Fibroblast of pulmonary artery (primary cell): ENCODE results near the gene RPS6KA5.

Experiments
- DNase-seq: peaks from one replicate; pipeline ENCODE4 v3.0.0-alpha.2; 2010; ENCODE audit warnings: low read depth
- H3K4me3 ChIP-seq: replicated peaks from 2 replicates; pipeline ENCODE4 v1.5.1; 2011; ENCODE audit warnings: low read depth, mild to moderate bottlenecking, control low read depth, low read length, moderate library complexity
- TF ChIP-seq, protein P1 (sequence below): IDR thresholded peaks from 2 replicates; pipeline ENCODE4 v1.5.1; 2011; ENCODE audit warnings: mild to moderate bottlenecking, control low read depth, low read length, inconsistent platforms; ENCODE audit errors: missing control alignments

RPS6KA5 gene

DNA sequence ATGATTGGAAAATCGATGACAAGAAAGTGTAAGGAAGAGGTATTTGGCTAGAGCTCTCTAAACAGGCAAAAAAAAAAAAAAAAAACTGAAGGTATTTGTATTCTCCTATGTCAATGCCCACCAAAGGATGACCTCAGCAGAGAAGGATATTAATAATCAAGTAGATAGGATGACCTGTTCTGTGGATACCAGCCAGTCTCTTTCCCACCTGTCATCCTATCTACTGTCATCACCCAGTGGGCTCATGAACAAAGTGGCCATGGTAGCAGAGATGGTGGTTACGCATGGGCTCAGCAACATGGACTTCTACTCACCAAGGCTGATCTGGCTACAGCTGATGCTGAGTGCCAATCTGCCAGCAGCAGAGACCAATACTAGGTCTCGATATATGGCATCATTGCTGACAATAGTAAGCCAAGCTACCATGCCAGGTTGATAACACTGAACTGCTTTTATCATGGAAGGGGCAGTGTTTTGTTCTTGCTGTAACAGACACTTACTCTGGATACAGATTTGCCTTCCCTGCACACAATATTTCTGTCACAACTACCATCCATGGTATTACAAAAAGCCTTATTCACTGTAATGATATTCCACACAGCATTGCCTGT, 43.5 kb downstream of the RPS6KA5 start:
- DNase-seq, result no peak
- no peak overlapping the region for H3K4me3 ChIP-seq
- TF ChIP-seq, protein P1, sequence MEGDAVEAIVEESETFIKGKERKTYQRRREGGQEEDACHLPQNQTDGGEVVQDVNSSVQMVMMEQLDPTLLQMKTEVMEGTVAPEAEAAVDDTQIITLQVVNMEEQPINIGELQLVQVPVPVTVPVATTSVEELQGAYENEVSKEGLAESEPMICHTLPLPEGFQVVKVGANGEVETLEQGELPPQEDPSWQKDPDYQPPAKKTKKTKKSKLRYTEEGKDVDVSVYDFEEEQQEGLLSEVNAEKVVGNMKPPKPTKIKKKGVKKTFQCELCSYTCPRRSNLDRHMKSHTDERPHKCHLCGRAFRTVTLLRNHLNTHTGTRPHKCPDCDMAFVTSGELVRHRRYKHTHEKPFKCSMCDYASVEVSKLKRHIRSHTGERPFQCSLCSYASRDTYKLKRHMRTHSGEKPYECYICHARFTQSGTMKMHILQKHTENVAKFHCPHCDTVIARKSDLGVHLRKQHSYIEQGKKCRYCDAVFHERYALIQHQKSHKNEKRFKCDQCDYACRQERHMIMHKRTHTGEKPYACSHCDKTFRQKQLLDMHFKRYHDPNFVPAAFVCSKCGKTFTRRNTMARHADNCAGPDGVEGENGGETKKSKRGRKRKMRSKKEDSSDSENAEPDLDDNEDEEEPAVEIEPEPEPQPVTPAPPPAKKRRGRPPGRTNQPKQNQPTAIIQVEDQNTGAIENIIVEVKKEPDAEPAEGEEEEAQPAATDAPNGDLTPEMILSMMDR, result no peak

- no peak overlapping the region for H3K4me3 ChIP-seq
- TF ChIP-seq, protein P1, result no peak
- no peak for DNase-seq
Observed at GRCh38 chr14:91015435-91015834, 45.0 kb downstream of the RPS6KA5 start.

- no peak overlapping the region for H3K4me3 ChIP-seq
- DNase-seq, result no peak
- TF ChIP-seq, protein P1, result no peak
Observed at GRCh38 chr14:91012045-91012444, 48.4 kb downstream of the RPS6KA5 start.

DNA sequence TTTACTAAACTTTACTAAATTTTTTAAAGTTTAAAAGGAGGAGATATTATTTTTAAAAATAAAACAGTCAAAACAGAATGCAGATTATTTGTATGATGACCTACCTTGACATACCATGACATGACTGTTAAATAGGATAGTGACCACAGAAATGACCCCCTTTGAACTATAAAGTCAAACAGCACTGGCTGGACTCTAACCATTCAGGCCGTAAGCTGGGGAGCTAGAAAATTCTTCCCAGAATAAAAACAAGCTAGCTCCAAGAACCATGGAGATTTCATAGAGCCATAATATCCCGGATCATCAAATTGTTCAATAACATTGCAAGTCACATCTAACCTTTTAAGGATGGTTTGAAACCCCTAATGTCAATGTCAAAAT, 50.3 kb downstream of the RPS6KA5 start:
- DNase-seq, result no peak
- no peak overlapping the region for H3K4me3 ChIP-seq
- TF ChIP-seq, protein P1, result no peak

DNA sequence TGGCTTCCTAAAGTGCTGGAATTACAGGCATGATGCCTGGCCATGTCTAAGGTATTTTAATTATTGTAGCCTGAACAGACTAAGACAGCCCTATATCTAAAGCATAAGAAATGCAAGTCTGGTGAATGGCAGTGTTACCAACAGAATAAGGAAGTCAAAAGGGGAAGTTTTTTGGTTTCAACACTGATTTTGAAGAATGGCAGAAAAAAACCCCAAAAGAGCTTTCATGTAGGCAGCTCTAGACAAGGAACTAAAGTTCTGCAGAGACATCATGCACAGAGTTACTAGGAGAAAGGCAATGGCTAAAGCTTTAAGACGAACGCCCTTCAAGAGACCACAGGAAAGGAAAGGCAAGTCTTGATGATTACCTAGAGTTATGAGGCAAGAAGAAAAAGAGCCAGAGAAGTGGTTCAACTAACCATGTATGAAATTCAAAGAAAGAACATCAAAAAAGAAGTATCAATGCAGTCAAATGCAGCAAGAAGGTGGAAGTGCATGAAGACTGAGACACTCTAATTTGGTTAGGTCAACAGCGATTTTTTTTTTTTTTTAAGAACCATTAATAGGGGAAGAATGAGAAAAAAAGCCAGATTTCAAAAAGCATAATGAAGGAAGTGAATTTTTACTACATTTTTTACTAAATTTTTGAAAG, 50.8 kb downstream of the RPS6KA5 start:
- H3K4me3 ChIP-seq, result no peak overlapping the region
- DNase-seq, result no peak
- TF ChIP-seq, protein P1, result no peak

GRCh38 chr14:91008759-91009409, 51.6 kb downstream of the RPS6KA5 start:
- no peak for DNase-seq
- H3K4me3 ChIP-seq, result no peak overlapping the region
- TF ChIP-seq, protein P1, result no peak
